Tibial nerve (tissue), 3 donors: ENCODE results near the gene GNG10.

Source experiments
- CTCF ChIP-seq, 5 experiments: fragments of 200-600 bp in 3 of 5; fragments of 450-650 bp in 2 of 5; sonication (generic) in 3 of 5; IDR thresholded peaks; one replicate each; pipeline ENCODE4 v1.5.1; 2016 to 2019; ENCODE audit warnings: antibody characterized with exemption in 5 of 5, mild to moderate bottlenecking in 3 of 5, moderate library complexity in 2 of 5
- POLR2A ChIP-seq, 2 donors: fragments of 450-650 bp; IDR thresholded peaks; one replicate each; pipeline ENCODE4 v1.6.1; 2017; ENCODE audit warnings: antibody characterized with exemption in 2 of 2, mild to moderate bottlenecking in 2 of 2, moderate library complexity in 2 of 2

- no peak for TF ChIP-seq POLR2A (IDR thresholded peaks at IDR 0.05)
- TF ChIP-seq CTCF (IDR thresholded peaks at IDR 0.05): no peak
Observed at GRCh38 chr9:111712369-111712768, 51.0 kb downstream of the GNG10 start.
